GM21529 (cell line): Measurements from ENCODE around the gene DYNLT5.
"Not testable (repeated sequence)": the region's sequence is repeated elsewhere in the genome, so short reads cannot be mapped to it uniquely, and the experiment has no call there.

ENCODE experiments used
- ATAC-seq: cut with Tn5 transposase; IDR thresholded peaks from one replicate; pipeline ENCODE4 v1.9.1; 2021; ENCODE audit not compliant: unreplicated experiment

Gene DYNLT5

DNA sequence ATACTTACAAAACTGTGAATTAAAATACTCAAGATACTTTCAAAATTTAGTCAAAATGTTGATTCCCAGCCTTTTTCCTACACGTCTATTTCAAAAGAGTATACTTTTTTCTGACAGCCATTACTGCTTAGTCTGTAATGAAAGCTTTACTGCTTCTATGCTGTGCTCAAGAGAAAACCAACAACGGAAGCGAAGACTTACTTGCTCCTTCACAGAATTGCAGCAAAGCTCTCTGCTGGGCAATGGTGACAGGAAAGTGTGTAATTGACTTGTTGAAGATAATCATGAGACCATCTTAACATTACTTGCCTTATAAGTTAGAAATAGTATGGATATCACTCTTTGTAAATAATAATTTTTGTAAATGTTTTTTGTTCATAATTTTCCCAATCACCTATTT, 1.7 kb upstream of the DYNLT5 start:
- ATAC-seq, result no peak

DNA sequence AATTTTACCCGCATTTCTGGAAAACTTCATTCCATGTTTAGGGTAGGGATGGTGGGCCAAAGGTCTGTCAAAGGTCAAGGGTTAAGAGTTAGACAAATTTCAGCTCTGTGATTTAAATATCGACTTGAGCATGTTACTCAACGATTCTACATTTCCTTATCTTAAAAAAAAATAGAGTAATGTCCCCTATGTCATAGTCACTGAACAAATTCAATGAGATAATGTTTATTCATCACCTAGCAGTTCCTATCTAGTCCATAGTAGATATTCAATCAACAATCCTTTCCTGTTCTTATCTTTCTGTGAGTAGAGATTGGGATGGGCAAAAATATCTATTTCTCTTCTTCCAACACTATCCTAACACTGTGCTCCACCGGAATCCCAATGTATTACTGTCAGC, 1.1 kb upstream of the DYNLT5 start:
- ATAC-seq, result no peak

DNA sequence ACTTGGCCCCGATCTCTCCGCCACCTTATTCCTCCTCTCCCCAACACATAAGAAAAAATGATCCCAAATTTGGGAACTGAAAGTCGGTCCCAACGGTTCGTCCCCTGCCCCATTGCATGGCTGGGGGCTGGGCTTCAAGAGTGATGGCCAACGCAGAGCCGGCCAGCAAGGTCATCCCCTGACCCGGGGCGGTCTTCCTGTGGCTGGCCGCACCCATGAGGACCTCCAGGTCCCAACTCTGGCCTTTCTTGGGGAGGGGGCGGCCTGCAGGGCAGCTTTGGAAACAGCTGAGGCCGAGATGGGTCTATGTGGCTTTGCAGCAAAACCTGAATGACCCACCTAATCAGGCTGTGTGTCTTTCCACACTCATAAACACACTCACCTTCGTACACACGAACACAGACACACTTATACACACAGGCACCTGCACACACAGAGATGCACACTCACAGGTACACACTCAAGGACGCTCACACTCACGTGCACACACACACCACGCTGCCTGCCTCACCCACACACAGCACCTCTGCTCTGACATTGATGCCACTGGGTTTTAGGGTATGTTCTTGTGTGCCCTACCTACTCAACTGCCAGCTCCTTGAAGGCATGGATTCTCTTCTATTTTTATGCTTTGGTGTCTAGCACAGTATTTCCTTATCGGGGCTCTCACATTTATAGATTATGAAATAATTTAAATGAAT, 562 bp downstream of the DYNLT5 start:
- ATAC-seq, result no peak

DNA sequence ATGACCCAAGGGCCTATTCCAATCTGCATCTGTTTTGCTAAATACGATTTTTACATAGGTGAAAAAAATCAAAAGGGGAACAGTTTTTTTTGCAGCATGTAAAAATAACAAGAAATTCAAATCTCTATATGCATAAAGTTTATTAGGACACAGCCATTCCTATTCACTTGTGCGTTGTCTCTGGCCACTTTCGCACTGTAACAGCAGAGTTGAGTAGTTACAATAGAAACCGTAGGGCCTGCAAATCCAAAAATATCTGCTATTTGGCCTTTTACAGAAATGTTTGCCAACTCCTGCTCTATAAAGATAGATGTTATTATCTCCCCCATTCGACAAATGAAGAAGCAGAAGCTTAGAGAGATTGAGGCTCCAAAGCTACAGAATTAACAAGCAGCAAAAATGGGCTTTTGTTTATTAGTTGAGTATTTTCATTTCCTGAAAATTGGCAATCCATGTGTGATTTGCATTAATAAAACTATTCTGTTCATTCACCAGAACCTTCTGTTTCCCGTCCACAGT, 5.5 kb downstream of the DYNLT5 start:
- ATAC-seq, result no peak

DNA sequence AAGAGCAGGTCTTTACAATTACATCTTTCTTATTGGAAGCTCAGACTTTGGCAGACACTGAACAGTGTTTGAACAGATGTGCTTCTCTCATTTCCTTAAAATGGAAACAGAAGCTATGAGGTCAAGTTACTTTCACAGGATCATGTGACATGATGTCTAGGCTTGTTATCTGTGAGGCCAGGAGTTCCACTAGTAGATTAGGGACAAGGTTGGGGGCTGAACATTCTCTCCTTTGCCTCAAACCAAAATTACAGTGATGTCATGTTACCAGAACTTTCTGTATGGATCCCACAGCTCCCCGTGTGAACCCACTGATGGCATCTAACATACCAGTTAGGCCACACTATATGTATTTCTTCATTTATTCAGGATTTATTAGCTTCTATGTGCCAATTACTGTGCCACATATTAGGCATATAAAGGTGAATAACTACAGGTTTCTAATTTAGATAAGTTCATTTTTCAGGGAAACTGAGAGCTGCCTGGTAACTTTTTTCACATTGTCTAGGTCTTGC, 6.0 kb downstream of the DYNLT5 start:
- peak; percentile 100 for ATAC-seq

DNA sequence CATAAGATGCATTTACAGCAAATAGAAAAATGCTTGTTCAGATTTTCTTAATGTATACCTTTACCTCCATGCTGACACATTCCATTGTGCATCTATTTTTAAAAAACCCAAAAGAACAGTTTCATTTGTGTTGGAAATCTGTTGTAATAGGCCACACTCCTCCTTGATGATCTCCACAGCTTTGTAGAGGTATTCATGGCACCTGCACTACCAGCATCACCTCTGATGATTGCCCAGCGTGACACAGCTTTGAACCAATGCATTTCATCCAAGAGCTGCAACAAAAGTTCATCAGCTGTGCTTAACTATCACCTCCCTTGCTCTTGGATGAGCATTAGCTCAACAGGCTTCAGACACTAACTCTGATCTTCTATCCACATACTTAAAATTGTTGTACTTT, 8.2 kb downstream of the DYNLT5 start:
- no peak for ATAC-seq

DNA sequence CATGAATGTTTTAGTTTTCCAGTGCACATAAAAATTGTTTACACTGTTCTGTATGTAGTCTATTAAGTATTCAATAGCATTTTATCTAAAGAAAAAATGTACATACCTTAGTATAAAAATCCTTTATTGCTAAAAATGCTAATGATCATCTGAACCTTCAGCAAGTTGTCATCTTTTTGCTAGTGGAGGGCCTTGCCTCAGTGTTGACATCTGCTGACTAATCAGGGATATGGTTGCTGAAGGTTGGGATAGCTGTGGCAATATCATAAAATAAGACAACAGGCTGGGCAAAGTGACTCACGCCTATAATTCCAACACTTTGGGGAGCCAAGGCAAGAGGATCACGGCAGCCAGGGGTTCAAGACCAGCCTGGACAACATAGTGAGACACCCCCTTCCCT, 9.0 kb downstream of the DYNLT5 start:
- no peak for ATAC-seq

DNA sequence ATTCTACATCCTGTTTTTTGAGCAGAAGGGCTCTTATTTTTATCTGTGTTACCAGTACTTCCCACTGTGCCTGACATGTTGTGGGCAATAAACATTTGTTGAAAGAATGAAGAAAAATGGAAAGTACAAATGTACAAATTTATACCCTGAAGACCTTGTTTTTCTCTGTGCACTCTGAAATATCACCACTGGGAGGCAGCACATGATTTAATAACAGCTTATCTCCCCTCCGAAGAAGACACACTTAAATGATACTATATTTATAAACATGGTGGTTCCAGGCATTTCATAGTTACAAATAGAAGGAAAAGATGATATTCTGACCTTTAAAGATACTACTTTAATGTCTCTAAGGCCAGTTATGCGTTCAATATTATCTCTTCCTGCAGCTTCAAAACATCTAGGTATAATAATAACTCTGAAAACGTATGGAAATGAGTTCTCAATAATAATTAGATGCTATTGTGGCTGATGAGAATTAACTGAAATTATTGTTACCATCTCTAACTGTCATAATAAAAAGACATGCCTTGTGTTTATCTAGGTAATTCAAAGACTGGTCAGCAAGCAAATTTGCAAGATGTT, 12.8 kb downstream of the DYNLT5 start:
- ATAC-seq, result peak; percentile 71

DNA sequence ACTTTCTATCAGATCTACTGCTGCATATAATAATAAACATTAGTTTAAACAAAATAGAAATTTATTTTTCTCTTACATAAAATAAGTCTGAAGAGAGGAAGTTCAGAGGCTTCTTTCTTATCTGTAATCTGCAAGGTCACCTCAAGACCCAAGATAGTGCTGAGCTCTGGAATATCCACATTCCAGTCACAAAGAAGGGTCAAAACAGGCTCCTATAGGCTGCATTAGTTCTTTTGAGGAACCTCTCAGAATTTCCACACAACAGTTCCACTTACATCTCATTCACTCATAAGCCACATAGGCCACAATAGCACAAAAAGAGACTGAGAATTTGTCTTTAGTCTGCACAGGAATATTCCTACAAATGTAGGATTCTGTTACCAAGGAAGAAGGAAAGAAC, 15.4 kb downstream of the DYNLT5 start:
- no peak for ATAC-seq

DNA sequence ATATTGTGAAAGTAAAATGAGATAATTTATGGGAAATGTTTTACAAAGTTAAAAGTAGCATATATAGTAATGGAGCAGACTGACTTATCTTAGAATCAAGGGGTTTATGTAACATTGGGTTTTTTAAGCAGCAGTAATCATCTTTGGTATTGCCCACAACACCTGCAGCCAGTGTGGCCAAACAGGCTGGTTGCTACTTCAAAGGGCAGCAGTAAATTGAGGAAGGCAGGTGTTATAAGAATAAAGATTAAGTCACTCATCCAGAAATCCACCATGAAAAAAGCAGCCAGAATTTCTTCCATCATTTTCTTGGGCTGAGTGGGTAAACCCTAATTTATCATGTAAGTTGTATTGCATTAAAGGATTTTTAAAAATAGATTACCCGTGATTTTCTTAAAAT, 16.7 kb downstream of the DYNLT5 start:
- ATAC-seq, result no peak

DNA sequence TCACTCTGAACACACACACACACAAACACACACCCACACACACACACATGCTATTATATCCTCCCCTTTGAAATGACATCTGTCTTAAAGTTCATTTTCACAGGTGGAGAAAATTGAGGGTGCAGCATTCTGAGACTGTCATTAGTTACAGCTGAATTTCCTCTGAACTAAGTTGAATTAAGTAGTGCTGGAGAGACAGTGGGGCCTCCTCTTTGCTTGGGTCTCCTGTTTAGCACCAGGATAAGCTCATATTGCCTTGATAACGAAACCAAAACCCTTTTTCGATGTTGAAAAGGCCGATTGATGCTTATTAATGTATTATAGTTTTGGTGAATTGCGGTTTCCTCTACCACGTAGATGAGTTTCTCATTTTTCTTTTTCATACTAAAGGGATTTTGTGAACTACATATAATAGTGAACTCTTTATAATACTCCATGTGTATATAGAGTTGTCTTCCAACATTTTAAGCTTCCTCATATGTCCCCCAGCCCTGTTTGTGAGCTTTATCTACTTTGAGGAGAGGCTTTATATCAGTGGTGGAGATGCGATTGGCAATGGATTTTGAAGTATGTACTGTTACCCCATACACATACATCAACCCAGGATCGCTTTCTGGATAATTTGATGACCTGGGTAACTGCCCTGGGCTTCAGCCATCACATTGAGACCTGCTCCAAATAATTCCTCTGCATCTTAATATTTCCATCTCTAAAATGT, 17.4 kb downstream of the DYNLT5 start:
- no peak for ATAC-seq

DNA sequence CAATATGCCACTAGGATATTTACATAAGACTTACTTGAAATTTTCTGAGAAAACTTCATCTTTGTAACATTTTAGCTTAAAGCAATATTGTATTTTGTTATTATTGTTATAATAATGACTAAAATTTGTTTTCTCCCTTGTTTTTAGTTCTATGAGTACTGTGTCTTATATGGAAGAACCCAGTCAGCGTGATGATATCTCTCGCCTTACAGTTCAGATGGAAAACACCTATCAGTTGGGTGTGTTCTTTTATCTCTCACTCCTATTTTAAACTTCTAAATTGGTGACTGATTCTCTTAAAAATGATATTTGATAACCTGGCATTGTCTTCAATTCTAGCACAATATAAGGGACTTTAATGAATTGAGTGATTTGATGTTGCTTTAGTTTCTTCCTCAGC, 18.0 kb downstream of the DYNLT5 start:
- ATAC-seq, result no peak

DNA sequence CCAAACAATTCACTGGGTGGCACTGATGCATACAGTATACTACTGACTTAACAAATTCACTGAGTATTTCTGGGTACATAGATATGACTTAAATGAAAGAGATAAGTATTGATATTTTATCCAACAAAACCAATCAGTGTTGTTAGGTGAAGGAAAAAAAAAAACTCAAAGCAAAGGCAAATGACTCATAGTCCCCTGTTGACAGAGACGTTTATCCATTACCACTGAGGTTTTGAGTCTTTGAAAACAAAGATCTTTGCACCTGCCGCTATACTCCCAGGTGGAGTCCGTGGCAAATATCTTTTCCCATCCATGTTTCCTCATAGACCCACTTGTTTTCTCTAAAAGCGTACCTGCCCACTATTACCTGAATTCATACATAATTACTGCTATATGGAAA, 18.4 kb downstream of the DYNLT5 start:
- no peak for ATAC-seq

DNA sequence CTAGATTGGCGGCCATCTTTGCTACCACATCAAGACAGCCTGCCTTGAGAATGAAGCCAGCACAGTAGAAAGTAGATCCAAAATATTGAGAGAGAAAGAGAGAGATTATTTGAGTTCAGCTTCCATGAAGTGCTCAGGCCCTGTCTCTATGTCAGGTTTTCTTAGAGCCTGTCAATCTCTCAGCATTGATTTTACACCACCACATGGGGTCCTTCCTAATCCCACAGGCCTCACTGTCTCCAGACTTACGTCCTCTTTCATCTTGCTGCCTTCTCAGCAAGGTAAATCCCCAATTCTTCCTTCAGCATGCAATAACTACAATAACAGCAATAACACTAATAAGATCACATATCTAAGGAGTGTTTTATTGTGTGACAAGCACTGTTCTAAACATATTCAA, 21.0 kb downstream of the DYNLT5 start:
- ATAC-seq, result no peak

DNA sequence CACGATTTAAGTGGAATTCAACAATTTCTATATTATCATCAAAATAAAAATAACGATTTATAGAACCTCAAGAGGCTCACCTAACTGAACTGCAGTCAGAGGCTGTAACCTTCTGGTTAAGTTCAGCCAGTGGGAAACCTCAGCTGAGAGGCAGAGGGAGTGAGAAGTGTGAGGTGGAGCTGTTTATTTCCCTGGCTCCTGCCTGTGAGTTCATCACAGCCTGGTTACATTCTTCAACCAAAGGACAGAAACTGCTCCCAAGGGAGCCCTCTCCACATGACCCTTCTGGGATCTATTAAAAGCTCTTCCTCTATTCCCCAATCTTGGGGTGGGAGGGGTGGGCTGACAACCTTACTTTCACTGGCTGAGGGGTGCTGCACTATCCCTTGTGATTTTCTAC, 22.2 kb downstream of the DYNLT5 start:
- no peak for ATAC-seq

DNA sequence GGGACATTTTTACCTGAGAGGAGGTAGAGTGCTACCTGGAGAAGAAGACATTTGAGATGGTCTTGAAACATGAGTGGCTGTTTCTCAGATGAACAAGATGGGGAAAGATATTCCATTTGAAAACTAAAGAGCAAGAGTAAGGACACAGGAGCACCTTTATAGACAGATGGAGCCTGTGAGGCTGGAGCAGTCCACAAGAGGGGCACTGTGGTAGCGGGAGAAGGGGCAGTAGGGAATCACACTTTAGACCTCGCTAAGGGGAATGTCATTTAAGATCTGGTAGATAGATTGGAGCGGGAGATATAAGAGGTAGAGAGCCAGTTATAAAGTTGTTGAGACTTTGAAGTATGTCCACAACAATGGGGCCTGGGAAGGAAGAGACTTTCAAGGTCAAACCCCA, 23.4 kb downstream of the DYNLT5 start:
- ATAC-seq, result no peak

DNA sequence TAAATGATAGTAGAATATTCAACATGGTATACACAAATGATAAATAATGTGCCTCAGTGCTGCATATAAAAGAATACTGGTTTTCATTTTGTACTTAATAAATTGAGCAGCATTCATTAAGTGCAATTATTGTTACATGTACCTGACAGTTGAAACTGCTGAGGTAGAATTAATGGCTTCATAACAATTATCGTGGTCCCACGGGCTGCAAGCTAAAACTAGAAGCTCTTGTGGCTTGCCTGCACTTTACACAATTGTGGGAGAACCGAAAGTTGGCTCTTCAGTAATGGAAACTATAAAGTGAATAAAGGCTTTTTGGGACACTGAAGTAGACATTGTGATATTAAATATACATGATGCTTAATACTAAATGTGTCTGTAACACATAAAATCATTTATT, 25.6 kb downstream of the DYNLT5 start:
- ATAC-seq, result no peak

DNA sequence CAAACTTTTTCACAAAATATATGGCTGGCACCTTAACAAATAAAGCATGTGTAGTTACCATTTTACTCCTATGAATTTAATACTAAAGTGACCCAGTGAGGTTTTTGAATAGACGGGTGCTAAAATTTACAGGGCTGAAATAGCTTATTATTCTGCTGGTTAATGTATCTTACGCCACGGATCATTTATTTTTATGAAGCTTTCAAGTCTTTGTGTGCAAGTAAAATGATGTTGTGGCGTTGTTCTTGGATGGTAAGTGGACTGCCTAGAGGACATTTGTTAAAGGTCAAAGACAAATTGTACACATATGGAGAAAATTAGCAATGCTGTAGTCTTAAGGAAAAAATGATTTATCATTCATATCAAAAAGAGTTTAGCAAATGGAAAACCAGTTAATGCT, 26.0 kb downstream of the DYNLT5 start:
- ATAC-seq, result no peak

DNA sequence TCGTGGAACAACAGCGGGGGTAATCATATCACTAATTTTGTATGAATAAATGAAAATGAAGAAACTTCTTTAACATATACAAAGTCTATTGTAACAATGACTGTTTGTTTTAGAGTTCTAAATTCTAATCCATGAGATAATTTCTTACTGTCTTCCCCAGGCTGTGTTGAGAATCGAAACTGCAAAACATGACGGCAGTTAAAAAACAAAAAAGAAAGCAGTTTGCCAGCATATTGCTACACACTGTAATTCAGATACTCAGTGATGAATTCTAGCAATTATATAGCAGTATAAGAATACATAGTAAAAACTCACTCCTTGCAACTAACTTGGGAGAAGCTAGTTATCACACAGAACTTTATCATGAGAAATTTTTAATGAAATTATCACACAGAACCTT, 26.7 kb downstream of the DYNLT5 start:
- no peak for ATAC-seq

DNA sequence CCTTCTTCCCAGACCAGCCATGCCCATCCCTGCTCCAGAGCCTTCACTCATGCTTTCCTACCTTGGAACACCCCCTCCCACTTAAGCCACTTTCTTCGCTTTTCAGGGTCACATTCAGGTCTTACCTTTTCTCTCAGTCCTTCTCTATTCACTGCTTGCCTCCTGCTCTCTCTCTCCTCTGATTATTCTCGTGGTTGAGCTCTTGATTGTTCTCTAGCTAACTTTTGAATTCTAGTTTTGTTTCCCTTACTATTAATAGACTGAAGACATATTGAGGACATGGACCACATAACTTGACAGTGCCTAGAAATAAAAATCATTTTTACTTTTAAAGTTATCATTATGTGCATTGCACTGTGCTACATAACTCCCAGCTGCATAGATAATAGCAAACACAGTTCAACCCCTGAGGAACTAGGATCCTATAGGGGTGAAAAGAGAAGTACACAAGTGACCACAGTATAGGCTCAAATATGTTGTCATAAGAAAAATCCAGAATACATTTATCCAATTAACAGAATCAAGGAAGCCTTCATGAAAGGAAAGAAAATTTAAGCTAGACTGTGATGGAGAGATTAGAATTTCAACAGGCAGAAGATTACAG, 27.3 kb downstream of the DYNLT5 start:
- no peak for ATAC-seq

DNA sequence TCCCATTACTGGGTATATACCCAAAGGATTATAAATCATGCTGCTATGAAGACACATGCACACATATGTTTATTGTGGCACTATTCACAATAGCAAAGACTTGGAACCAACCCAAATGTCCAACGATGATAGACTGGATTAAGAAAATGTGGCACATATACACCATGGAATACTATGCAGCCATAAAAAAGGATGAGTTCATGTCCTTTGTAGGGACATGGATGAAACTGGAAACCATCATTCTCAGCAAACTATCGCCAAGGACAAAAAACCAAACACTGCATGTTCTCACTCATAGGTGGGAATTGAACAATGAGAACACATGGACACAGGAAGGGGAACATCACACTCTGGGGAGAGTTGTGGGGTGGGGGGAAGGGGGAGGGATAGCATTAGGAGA, 33.5 kb downstream of the DYNLT5 start:
- not testable (repeated sequence) for ATAC-seq

DNA sequence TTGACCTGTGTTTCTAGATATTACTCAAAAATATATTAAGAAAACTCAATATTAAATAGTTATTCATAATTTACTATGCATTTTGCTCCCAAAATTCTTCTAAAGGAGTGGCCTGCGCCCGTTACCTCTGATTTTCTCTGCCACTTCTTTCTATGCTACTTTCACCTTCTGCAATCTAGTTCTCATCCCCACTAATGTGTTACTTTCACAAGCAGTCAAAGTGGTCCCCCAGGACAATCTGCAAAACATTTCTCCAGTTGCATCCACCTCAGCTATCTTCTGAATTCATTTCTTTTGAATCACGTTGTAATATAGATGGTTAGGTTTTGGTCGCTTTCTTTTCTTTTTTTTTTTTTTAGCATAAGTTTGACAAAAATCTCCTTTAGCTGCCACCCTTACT, 35.4 kb downstream of the DYNLT5 start:
- no peak for ATAC-seq
